H1 (cell line): ENCODE results near the gene DMBT1. TPM values are rescaled to one million over a fixed set of nuclear protein-coding genes. Genes with fewer than 3 reads are reported as not detected.

Source experiments
- CTBP2 ChIP-seq: IDR thresholded peaks from 2 replicates; pipeline ENCODE4 v1.7.0; 2011; ENCODE audit warnings: borderline replicate concordance, mild to moderate bottlenecking, moderate library complexity, mixed read lengths, low read length; ENCODE audit not compliant: insufficient read depth, insufficient read length
- EP300 ChIP-seq, 2 experiments: IDR thresholded peaks; 1 replicate in 1 of 2; 2 replicates in 1 of 2; pipeline ENCODE4 v1.6.1; 2011 to 2012; ENCODE audit warnings: low read depth in 2 of 2, low read length in 2 of 2, mild to moderate bottlenecking in 2 of 2, borderline replicate concordance in 1 of 2, inconsistent platforms in 1 of 2, moderate library complexity in 1 of 2
- GABPA ChIP-seq: IDR thresholded peaks from 2 replicates; pipeline ENCODE4 v1.6.1; 2011; ENCODE audit warnings: mild to moderate bottlenecking, low read length, moderate library complexity, borderline replicate concordance; ENCODE audit not compliant: insufficient read depth
- POU5F1 ChIP-seq: IDR thresholded peaks from 2 replicates; pipeline ENCODE4 v1.6.1; 2011; ENCODE audit warnings: low read depth, mild to moderate bottlenecking, low read length, moderate library complexity
- RNF2 ChIP-seq: fragments of 200-900, 300-1000 bp; sonication (generic); IDR thresholded peaks from 2 replicates; pipeline ENCODE4 v1.7.1; 2016; ENCODE audit warnings: borderline replicate concordance, low read depth, mild to moderate bottlenecking, antibody characterized with exemption, low read length; ENCODE audit not compliant: poor library complexity, severe bottlenecking; ENCODE audit errors: missing control alignments
- RXRA ChIP-seq: IDR thresholded peaks from 2 replicates; pipeline ENCODE4 v1.6.1; 2011; ENCODE audit warnings: low read depth, mild to moderate bottlenecking, low read length, moderate library complexity; ENCODE audit not compliant: insufficient read depth
- SP4 ChIP-seq: IDR thresholded peaks from 2 replicates; pipeline ENCODE4 v1.6.1; 2012; ENCODE audit warnings: low read length, inconsistent platforms
- polyA plus RNA-seq, 7 experiments: library from polyadenylated mRNA; depleted of rRNA in 3 of 7; stranded (reverse) in 5 of 7; unstranded in 2 of 7; fragments of >200 nt in 5 of 7; fragments of 200-250 nt in 2 of 7; gene quantifications; 1 replicate in 5 of 7; 2 replicates in 1 of 7; 4 replicates in 1 of 7; pipeline versions ENCODE4 v1.2.1 to v1.2.3, GENCODE V29; 2011 to 2013; ENCODE audit warnings: missing spikeins in 2 of 7, mixed read lengths in 2 of 7
- total RNA-seq: library from RNA; stranded (reverse); fragmentation: NEBNext Ultra II Directional; extraction: Animal tissue kit (Norgen Biotek cat#: 25700); gene quantifications from 2 replicates; pipeline ENCODE4 v1.2.1, GENCODE V29; 2021

The DMBT1 gene
- total and polyA plus RNA-seq, 2 of the 8 experiments (the other 6 are each of a cell fraction or from before 2014, with no cell fraction given), result 0.03 TPM; not detected in 1

- TF ChIP-seq CTBP2 (no peak), POU5F1 (no peak), EP300 (IDR thresholded peaks at IDR 0.05; ENCODE audit: borderline replicate concordance in 1 of 2, low read depth in 2 of 2, low read length in 2 of 2) (no peak), GABPA (no peak), RXRA (no peak), SP4 (no peak), RNF2 (no peak)
Measured at GRCh38 chr10:122617476-122618270, 57.1 kb downstream of the DMBT1 start (continued).
